Fibroblast of the aortic adventitia (primary cell): ENCODE data around the gene FGFBP1. TPM values are rescaled to one million over a fixed set of nuclear protein-coding genes. Genes with fewer than 3 reads are reported as not detected.

Source experiments
- DNase-seq: peaks from one replicate; pipeline ENCODE4 v3.0.0-alpha.2; 2010; ENCODE audit warnings: low read depth
- H3K4me3 ChIP-seq: 2 replicates; pipeline ENCODE4 v1.5.1; 2011; ENCODE audit warnings: low read depth, mild to moderate bottlenecking, control low read depth, low read length, moderate library complexity
- CTCF ChIP-seq: IDR thresholded peaks from 2 replicates; pipeline ENCODE4 v1.5.1; 2011; ENCODE audit warnings: mild to moderate bottlenecking, low read length, control low read depth, inconsistent platforms; ENCODE audit not compliant: insufficient read depth
- total RNA-seq: library from RNA; depleted of rRNA; stranded (reverse); fragments of >200 nt; gene quantifications from 2 replicates; pipeline ENCODE4 v1.2.3, GENCODE V29; 2012; ENCODE audit warnings: low replicate concordance

FGFBP1 gene
- total RNA-seq, 1 donor, result not detected

GRCh38 chr4:15961781-15962510 is 23.4 kb upstream of the FGFBP1 start:
- DNase-seq, result no peak
- no peak for TF ChIP-seq CTCF
- no peak overlapping the region for H3K4me3 ChIP-seq

- DNase-seq, result no peak
- H3K4me3 ChIP-seq, result no peak overlapping the region
- no peak for TF ChIP-seq CTCF
Observed at GRCh38 chr4:15958562-15958961, 20.0 kb upstream of the FGFBP1 start.

- peak; percentile 61 for DNase-seq
- H3K4me3 ChIP-seq, result no peak overlapping the region
- peak; percentile 98 for TF ChIP-seq CTCF
Observed at GRCh38 chr4:15956179-15956850, 17.8 kb upstream of the FGFBP1 start.

- peak; percentile 11 for DNase-seq
- no peak overlapping the region for H3K4me3 ChIP-seq
- TF ChIP-seq CTCF, result peak; percentile 27
Observed at GRCh38 chr4:15955670-15956069, 17.1 kb upstream of the FGFBP1 start.

- no peak for TF ChIP-seq CTCF
- no peak overlapping the region for H3K4me3 ChIP-seq
- DNase-seq, result no peak
Observed at GRCh38 chr4:15953625-15954024, 15.1 kb upstream of the FGFBP1 start.

GRCh38 chr4:15951781-15952180 is 13.2 kb upstream of the FGFBP1 start:
- no peak for DNase-seq
- H3K4me3 ChIP-seq, result no peak overlapping the region
- no peak for TF ChIP-seq CTCF
